BJ (cell line): ENCODE measurements around the gene STEAP2. TPM values are rescaled to one million over a fixed set of nuclear protein-coding genes. Genes with fewer than 3 reads are reported as not detected.
A peak's percentile ranks its signal among the peaks of the same experiment; 100 is the strongest.

Source experiments
- CTCF ChIA-PET: fragments of 350-600 bp; formaldehyde crosslinking; extraction: SDS; loops from one replicate; lab custom pipeline; 2021; ENCODE audit warnings: antibody characterized with exemption, inconsistent platforms; lab: Yijun Ruan, JAX
- POLR2A ChIA-PET: fragments of 300-600 bp; sonication (Branson Sonifier 250); formaldehyde crosslinking; extraction: SDS; loops from one replicate; lab custom pipeline; 2021; ENCODE audit warnings: antibody characterized with exemption; lab: Charles Lee
- DNase-seq: peaks from one replicate; pipeline ENCODE4 v3.0.0-alpha.2; 2011; ENCODE audit warnings: low read depth
- H3K27me3 ChIP-seq: 2 replicates; pipeline ENCODE4 v1.6.0; 2011; ENCODE audit warnings: low read length; ENCODE audit not compliant: control insufficient read depth, insufficient read depth
- H3K36me3 ChIP-seq: 2 replicates; pipeline ENCODE4 v1.5.1; 2011; ENCODE audit warnings: low read length; ENCODE audit not compliant: control insufficient read depth, insufficient read depth
- H3K4me3 ChIP-seq: 2 replicates; pipeline ENCODE4 v1.5.1; 2011; ENCODE audit warnings: low read depth, mild to moderate bottlenecking, control low read depth, low read length
- CTCF ChIP-seq: IDR thresholded peaks from 2 replicates; pipeline ENCODE4 v1.5.1; 2011; ENCODE audit warnings: low read depth, mild to moderate bottlenecking, control low read depth, inconsistent platforms, low read length, moderate library complexity; ENCODE audit not compliant: insufficient read depth
- polyA minus RNA-seq: library from RNA; depleted of rRNA, polyadenylated mRNA; stranded (reverse); fragments of >200 nt; gene quantifications from 2 replicates; pipeline ENCODE4 v1.2.3, GENCODE V29; 2011; rRNA and poly(A)+ RNA removed
- polyA plus RNA-seq: library from polyadenylated mRNA; depleted of rRNA; stranded (reverse); fragments of >200 nt; gene quantifications from 2 replicates; pipeline ENCODE4 v1.2.3, GENCODE V29; 2011; rRNA removed

The STEAP2 gene
- polyA plus RNA-seq (2.1 and 5.1 TPM in 2 replicates), polyA minus RNA-seq (2.9 and 3.1 TPM in 2 replicates)

- ChIA-PET POLR2A (interaction anchor here (0.6 to 0.7 kb wide), 2 partner anchors 19 to 60 kb away, joined by 3 to 15 read pairs; no protein-coding TSS in a partner anchor), CTCF (interaction anchor here (0.6 to 2.3 kb wide), 29 partner anchors 9 to 1950 kb away, joined by 3 to 20 read pairs (median 4); partner anchors contain the start of gene STEAP1)
- TF ChIP-seq CTCF = peak; percentile 78
- DNase-seq = peak; percentile 48
- Histone ChIP-seq H3K4me3 (peak within 1 kb of the TSS; percentile 76), H3K36me3 (no peaks in the 10 kb centered on the region), H3K27me3 (no peaks in the 10 kb centered on the region)
These were observed at the start of gene STEAP2 for GRCh38 chr7:90211391-90212148. Gene STEAP2 (plus strand): TSS chr7:90211740. CDS start chr7:90225083, 13,343 bp downstream.

GRCh38 chr7:90163534-90163933, 48.0 kb upstream of the STEAP2 start:
- Histone ChIP-seq H3K4me3 (no peak overlapping the region), H3K36me3 (no peaks in the 10 kb centered on the region), H3K27me3 (no peaks in the 10 kb centered on the region)
- ChIA-PET CTCF (interaction anchor here (1.3 kb wide), 1 partner anchor 9 kb away, joined by 5 read pairs; the partner anchor contains the start of gene STEAP1), POLR2A (no interaction called here)
- TF ChIP-seq CTCF = no peak
- no peak for DNase-seq

DNA sequence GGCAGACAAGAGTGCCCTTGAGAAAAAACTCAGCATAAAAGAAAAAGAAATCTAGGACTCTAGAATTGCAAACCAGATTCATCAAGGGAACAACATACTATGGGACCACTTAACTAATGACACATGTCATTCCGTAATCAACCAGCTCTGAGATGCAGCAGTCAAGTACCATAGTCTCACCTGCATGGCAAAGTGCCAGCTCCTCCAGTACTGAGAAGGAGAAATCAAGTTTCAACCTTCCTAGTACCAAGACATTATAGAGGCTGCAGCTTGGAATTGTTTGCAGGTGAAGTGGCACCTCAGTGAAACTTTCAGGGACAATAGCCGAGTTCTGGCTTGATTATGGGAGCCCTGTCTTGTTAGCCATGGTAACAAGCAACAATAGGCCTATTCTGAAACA, 45.8 kb upstream of the STEAP2 start:
- no peak for TF ChIP-seq CTCF
- CTCF ChIA-PET = interaction anchor here (1.2 to 1.8 kb wide), 2 partner anchors 67 to 262 kb away, joined by 3 to 6 read pairs; no protein-coding TSS in a partner anchor
- no peaks in the 10 kb centered on the region for H3K27me3 ChIP-seq
- no peak for DNase-seq
- no peaks in the 10 kb centered on the region for H3K36me3 ChIP-seq
- POLR2A ChIA-PET = no interaction called here
- H3K4me3 ChIP-seq = no peak overlapping the region

- CTCF ChIA-PET = interaction anchor here (1.0 to 2.2 kb wide), 5 partner anchors 10 to 262 kb away, joined by 3 to 8 read pairs (median 5); partner anchors contain the start of genes STEAP1 and STEAP2
- TF ChIP-seq CTCF = no peak
- H3K27me3 ChIP-seq = no peaks in the 10 kb centered on the region
- no peaks in the 10 kb centered on the region for H3K36me3 ChIP-seq
- H3K4me3 ChIP-seq = no peak overlapping the region
- POLR2A ChIA-PET = no interaction called here
- DNase-seq = no peak
These were observed 45.4 kb upstream of the STEAP2 start for GRCh38 chr7:90166153-90166552.

GRCh38 chr7:90167361-90167760, 44.2 kb upstream of the STEAP2 start:
- H3K4me3 ChIP-seq = no peak overlapping the region

More at GRCh38 chr7:90167361-90167760, 44.2 kb upstream of the STEAP2 start:
- no peak for TF ChIP-seq CTCF
- ChIA-PET POLR2A (no interaction called here), CTCF (interaction anchor here (1.3 to 2.2 kb wide), 2 partner anchors 9 to 13 kb away, joined by 4 to 8 read pairs; partner anchors contain the start of gene STEAP1)
- no peak for DNase-seq
- Histone ChIP-seq H3K36me3 (no peaks in the 10 kb centered on the region), H3K27me3 (no peaks in the 10 kb centered on the region)
